ENCODE measurements around the gene ICAM1. TPM values are rescaled to one million over a fixed set of nuclear protein-coding genes. Genes with fewer than 3 reads are reported as not detected.
A peak's percentile ranks its signal among the peaks of the same experiment; 100 is the strongest.

Gene ICAM1
- total RNA-seq, 1 donor from 2014 or later = 0.41 TPM

GRCh38 chr19:10318807-10319682 is 48.1 kb downstream of the ICAM1 start:
- DNase-seq (ENCODE audit: low spot score in 2 of 2) = no peak
- no peak for FAIRE-seq

DNA sequence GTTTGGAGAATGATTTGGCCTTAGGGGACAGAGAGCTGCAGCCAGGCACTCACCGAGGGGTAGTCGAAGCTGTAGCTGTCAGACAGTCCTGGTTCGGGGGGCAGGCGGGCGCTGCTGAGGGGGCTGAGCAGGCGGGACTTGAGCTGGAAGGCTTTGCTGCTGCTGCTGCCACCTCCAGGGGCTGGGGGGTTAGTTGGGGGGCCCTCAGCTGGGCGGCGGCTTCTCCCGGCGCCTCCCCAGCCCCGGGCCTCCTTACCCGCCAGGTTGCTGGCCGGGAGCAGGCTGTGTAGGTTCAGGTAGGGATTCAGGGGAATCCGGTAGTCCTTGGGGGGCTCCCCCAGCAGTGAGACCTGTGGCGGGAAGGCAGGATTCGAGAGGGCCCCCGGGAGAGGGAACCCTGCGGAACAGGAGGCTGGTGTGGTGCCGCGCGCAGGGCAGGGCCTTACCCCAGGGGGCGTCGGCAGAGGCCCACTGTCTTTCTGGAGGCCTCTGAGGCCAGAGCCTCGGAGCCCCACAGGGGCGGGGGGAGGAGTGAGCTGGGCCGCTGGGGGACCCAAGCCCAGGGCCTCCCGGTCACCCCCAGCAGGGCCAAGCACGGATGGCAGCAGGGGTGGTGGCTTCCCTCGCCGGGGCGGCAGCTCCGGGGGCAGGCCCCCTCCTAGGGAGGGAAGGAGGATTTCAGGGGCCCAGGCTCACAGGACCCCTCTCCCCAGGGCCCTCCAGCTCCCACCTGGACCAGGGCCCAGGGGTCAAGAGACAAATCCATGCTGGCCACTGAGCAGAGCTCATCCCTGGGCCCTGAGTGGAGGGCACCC is 49.9 kb downstream of the ICAM1 start:
- no peak for FAIRE-seq
- DNase-seq (ENCODE audit: low spot score in 2 of 2) = no peak

DNA sequence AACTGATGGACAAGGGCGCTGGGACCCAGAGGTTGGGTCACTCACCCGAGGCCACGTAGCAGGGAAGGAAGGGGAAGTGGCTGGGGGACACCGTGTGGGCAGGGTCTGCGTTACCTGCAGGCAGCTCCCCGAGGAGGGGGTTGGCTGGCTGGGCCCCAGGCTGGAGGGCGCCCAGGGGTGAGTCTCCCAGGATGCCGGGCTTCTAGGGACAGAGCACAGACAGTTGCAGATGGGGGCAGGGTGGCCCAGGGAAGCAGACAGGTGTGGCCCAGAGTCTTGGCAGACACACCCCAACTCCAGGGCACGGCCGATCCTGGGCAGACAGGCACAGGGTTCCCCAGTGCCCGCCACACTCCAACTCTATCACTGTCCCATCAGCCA is 50.5 kb downstream of the ICAM1 start:
- no peak for FAIRE-seq
- no peak for DNase-seq (ENCODE audit: low spot score in 2 of 2)

GRCh38 chr19:10321874-10322835 is 51.2 kb downstream of the ICAM1 start:
- no peak for FAIRE-seq
- DNase-seq (ENCODE audit: low spot score in 2 of 2) = no peak

DNA sequence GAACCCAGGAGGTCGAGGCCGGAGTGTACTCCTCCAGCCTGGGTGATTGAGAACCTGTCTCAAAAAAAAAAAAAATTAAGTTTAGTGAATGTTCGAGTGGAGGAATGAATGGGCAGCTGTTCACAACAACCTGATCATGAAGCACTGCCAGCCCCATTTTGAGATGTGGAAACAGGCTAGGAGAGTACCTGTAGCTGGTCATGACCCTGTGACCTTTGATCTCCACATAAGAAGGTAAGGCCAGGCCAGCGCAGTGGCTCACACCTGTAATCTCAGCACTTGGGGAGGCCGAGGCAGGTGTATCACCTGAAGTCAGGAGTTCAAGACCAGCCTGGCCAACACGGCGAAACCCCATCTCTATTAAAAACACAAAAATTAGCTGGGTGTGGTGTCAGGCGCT is 54.8 kb downstream of the ICAM1 start:
- FAIRE-seq (no peak), DNase-seq (ENCODE audit: low spot score in 2 of 2) (no peak)

DNA sequence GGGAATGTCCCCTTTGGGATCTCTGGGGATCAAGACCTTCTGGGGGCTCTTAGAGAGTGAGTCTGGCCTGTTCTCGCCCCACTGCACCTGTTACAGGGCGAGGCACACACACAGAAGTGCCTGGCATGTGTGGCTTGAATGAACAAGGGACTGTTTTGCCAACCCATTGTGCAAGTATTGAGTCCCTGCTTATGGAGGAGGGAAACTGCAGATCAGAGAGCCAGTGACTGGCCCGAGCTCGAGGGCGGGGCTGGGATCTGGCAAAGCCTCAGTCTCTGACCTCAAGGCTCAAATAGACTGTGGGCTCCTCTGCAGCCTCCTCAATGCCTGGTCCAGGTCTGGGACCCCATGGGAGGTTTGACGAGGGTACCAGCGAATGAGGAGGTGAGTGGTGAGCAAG is 56.9 kb downstream of the ICAM1 start:
- FAIRE-seq (no peak), DNase-seq (ENCODE audit: low spot score in 2 of 2) (no peak)

- FAIRE-seq (no peak), DNase-seq (ENCODE audit: low spot score in 2 of 2) (no peak)
Observed at GRCh38 chr19:10328558-10329429, 57.9 kb downstream of the ICAM1 start.

DNA sequence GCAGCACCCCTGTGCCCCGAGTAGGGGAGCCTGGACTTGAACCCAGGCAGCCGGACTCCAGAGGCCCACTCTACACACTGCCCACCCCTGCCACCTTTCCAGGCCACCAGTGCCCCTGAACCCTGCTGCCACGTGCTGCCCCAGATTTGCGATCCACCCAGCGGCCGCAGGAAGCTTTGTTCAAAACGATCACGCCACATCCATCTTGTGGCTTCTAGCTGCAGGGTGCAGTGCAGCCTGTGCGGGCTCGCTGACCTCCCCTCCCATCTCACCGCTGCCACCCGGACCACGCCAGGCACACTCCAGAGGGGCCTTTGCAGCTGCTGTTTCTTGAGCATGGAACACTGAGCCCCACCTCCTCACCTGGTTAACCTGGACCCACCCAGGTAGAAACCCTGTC is 58.6 kb downstream of the ICAM1 start:
- no peak for FAIRE-seq
- DNase-seq (ENCODE audit: low spot score in 2 of 2) = no peak

GRCh38 chr19:10332158-10332964 is 61.4 kb downstream of the ICAM1 start:
- no peak for DNase-seq (ENCODE audit: low spot score in 2 of 2)
- no peak for FAIRE-seq

GRCh38 chr19:10332965-10333757 is 62.2 kb downstream of the ICAM1 start, which contains the start of gene RAVER1:
RAVER1 (minus strand) TSS chr19:10333529; CDS start chr19:10333507, 22 bp downstream.
- peak; percentile 97 to 99 for DNase-seq (ENCODE audit: low spot score in 2 of 2)
- no peak for FAIRE-seq

DNA sequence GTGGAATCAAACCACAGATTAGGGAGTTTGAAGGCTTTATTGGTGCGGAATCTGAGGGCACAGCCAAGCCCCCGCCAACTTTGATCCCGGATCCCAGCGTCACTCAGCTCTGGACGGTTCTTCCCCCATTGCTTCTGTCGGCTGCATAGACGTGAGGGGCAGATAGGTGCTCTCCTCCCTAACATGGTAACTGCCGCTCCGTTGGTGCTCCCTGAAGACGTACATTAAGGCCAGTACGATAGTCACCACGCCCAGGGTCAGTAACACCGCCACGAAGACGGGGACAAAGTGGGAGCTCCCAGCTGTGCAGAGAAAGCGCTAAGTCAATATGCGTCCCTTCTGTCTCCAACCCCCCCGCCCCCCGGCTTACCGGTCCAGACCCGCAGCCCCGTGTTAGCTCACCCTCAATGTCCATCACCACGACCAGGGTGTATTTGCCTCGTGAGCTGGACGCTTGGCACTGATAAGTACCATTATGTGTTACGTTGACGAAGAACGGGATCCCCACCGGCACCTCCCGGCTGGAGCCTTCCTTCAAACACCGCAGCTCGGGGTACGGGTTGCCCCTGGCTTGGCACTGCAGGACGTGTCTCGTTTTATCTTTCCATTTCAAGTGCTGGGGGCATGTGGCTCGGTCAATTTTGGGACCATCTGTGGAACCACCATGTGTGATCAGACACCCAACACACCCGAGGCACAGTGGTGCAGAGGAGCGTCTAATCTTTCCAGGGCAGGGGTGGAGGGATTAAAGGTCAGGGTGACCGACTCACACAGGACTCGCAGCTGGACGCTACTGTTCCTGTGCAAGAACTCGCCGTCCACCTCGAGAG is 63.1 kb downstream of the ICAM1 start:
- no peak for DNase-seq (ENCODE audit: low spot score in 2 of 2)
- no peak for FAIRE-seq

- FAIRE-seq (no peak), DNase-seq (ENCODE audit: low spot score in 2 of 2) (peak; percentile 62 to 78)
Observed at GRCh38 chr19:10334588-10335351, 63.9 kb downstream of the ICAM1 start.

GRCh38 chr19:10335352-10335985 is 64.5 kb downstream of the ICAM1 start:
- DNase-seq (ENCODE audit: low spot score in 2 of 2) = no peak
- no peak for FAIRE-seq
